HepG2 (cell line): Measurements from ENCODE around the gene CLPTM1L. TPM values are rescaled to one million over a fixed set of nuclear protein-coding genes. Genes with fewer than 3 reads are reported as not detected.

Source experiments
- ATAC-seq: fragments of 200-7000 bp; cut with Tn5 transposase; 3 replicates; pipeline ENCODE4 v1.9.1; 2020; ENCODE audit warnings: mild to moderate bottlenecking, moderate library complexity
- BruUV-seq: library from RNA; stranded (reverse); fragments of 400-500 nt; replicated peaks from 2 replicates; lab custom pipeline; 2021; lab: Mats Ljungman, UMichigan
- CTCF ChIA-PET: fragments of 300-600 bp; formaldehyde crosslinking; extraction: SDS; loops from one replicate; lab custom pipeline; 2021; ENCODE audit warnings: low total read pairs, inconsistent platforms, low intra/inter-chr PET ratio; lab: Yijun Ruan, JAX
- POLR2A ChIA-PET: fragments of 350-600 bp; sonication (Branson Sonifier 250); formaldehyde crosslinking; loops from one replicate; lab custom pipeline; 2020; ENCODE audit warnings: antibody characterized with exemption, inconsistent platforms; lab: Yijun Ruan, JAX
- DNase-seq: peaks from one replicate; pipeline ENCODE4 v3.0.0-alpha.2; 2015; ENCODE audit warnings: low spot score
- FAIRE-seq: peaks from 3 replicates; lab custom pipeline; 2011; peaks lifted over from hg19 to GRCh38; lab: Jason Lieb, UNC
- H2AFZ ChIP-seq: one replicate; pipeline ENCODE4 v1.6.1; 2011; ENCODE audit warnings: low read length, inconsistent platforms
- H3K27ac ChIP-seq: fragments of 300-600 bp; 3 replicates; pipeline ENCODE4 v1.8.0; 2011; ENCODE audit warnings: mixed run types, mild to moderate bottlenecking, mixed read lengths, low read length, inconsistent platforms; ENCODE audit not compliant: insufficient read depth; ENCODE audit errors: extremely low read length
- H3K27me3 ChIP-seq, 2 experiments: fragments of 200-600 bp in 1 of 2; 2 replicates in 1 of 2; 3 replicates in 1 of 2; pipeline versions ENCODE4 v1.6.0 to v1.8.0; 2011; ENCODE audit warnings: low read length in 2 of 2, mild to moderate bottlenecking in 2 of 2, moderate library complexity in 2 of 2, inconsistent platforms in 1 of 2; ENCODE audit not compliant: insufficient read depth in 2 of 2, control insufficient read depth in 1 of 2
- H3K36me3 ChIP-seq, 2 experiments: fragments of 200-600 bp in 1 of 2; replicated peaks in 1 of 2; 2 replicates in 1 of 2; 3 replicates in 1 of 2; pipeline versions ENCODE4 v1.5.1 to v1.8.0; 2011; ENCODE audit warnings: low read length in 2 of 2, inconsistent platforms in 1 of 2; ENCODE audit not compliant: insufficient read depth in 2 of 2, control insufficient read depth in 1 of 2
- H3K4me1 ChIP-seq: 2 replicates; pipeline ENCODE4 v1.5.1; 2012; ENCODE audit warnings: low read length, inconsistent platforms; ENCODE audit not compliant: insufficient read depth
- H3K4me2 ChIP-seq: 2 replicates; pipeline ENCODE4 v1.6.0; 2011; ENCODE audit warnings: low read depth, low read length, inconsistent platforms
- H3K4me3 ChIP-seq, 3 experiments: fragments of 200-600 bp in 1 of 3; sonication (generic), shearing (Covaris generic) in 1 of 3; replicated peaks in 1 of 3; 2 replicates each; pipeline ENCODE4 v1.5.1; 2011 to 2016; ENCODE audit warnings: low read length in 3 of 3, inconsistent platforms in 2 of 3, low read depth in 2 of 3, mild to moderate bottlenecking in 2 of 3, control low read depth in 1 of 3, mixed read lengths in 1 of 3; ENCODE audit not compliant: insufficient read depth in 1 of 3
- H3K79me2 ChIP-seq: one replicate; pipeline ENCODE4 v1.6.1; 2011; ENCODE audit warnings: low read length, inconsistent platforms; ENCODE audit not compliant: insufficient read depth
- H3K9ac ChIP-seq: 2 replicates; pipeline ENCODE4 v1.6.0; 2011; ENCODE audit warnings: mild to moderate bottlenecking, low read depth, low read length, inconsistent platforms; ENCODE audit not compliant: insufficient read depth
- H3K9me3 ChIP-seq: 2 replicates; pipeline ENCODE4 v1.5.1; 2012; ENCODE audit warnings: mild to moderate bottlenecking, low read length
- H4K20me1 ChIP-seq: 2 replicates; pipeline ENCODE4 v1.6.0; 2011; ENCODE audit warnings: inconsistent platforms, mild to moderate bottlenecking, low read length, moderate library complexity; ENCODE audit not compliant: insufficient read depth
- CCDC6 ChIP-seq: sonication (generic); formaldehyde crosslinking; IDR thresholded peaks from 2 replicates; pipeline ENCODE4 v1.8.1; 2022; ENCODE audit warnings: mild to moderate bottlenecking, missing genetic modification reagents, moderate library complexity
- ZNF382 ChIP-seq: sonication (generic); formaldehyde crosslinking; IDR thresholded peaks from 2 replicates; pipeline ENCODE4 v1.5.0; 2020; ENCODE audit warnings: missing genetic modification reagents, mild to moderate bottlenecking, borderline replicate concordance
- WGBS: methylation state at CpG from one replicate; pipeline ENCODE4 v1.1.6; 2017; ENCODE audit warnings: low lambda C conversion rate; 5-methylcytosine and 5-hydroxymethylcytosine counted together
- in situ Hi-C: cut with HindIII; loops from 2 replicates; pipeline ENCODE4 v1.10.0; 2017; ENCODE audit warnings: low pct_unique_long_range_greater_than_20kb; ENCODE audit not compliant: extremely low pct_ligation_motif_present
- intact Hi-C: fragments of 100-400 bp; cut with micrococcal nuclease; formaldehyde crosslinking; loops from one replicate; pipeline ENCODE4 v1.10.0; 2022; ENCODE audit not compliant: unreplicated experiment
- polyA plus RNA-seq, 8 experiments: library from polyadenylated mRNA; depleted of rRNA in 3 of 8; stranded (reverse) in 7 of 8; unstranded in 1 of 8; fragments of >200 nt; fragmentation: Illumina TruSeq in 4 of 8; extraction: Trizol in 4 of 8; gene quantifications; 2 replicates each; pipeline versions ENCODE4 v1.2.1 to v1.2.3, GENCODE V29; 2011 to 2016; ENCODE audit warnings: low read depth in 4 of 8, missing spikeins in 1 of 8, mixed read lengths in 1 of 8; ENCODE audit not compliant: insufficient read depth in 1 of 8
- total RNA-seq, 5 experiments: library from RNA; depleted of rRNA; stranded (reverse); fragments of >200 nt; fragmentation: Illumina TruSeq; extraction: Trizol; gene quantifications; 2 replicates each; pipeline ENCODE4 v1.2.3, GENCODE V29; 2016; ENCODE audit warnings: low read depth in 1 of 5
- TF ChIP-seq, protein P1 (sequence below): sonication (generic); formaldehyde crosslinking; IDR thresholded peaks from 2 replicates; pipeline ENCODE4 v1.4.0; 2020; ENCODE audit warnings: missing genetic modification reagents, borderline replicate concordance
- TF ChIP-seq, protein P2 (sequence below): IDR thresholded peaks from 2 replicates; pipeline ENCODE4 v1.6.1; 2016

Gene CLPTM1L
- total and polyA plus RNA-seq, 2 of the 13 experiments (the other 11 are each of a cell fraction or from before 2014, with no cell fraction given): 80.3 to 124 TPM

DNA sequence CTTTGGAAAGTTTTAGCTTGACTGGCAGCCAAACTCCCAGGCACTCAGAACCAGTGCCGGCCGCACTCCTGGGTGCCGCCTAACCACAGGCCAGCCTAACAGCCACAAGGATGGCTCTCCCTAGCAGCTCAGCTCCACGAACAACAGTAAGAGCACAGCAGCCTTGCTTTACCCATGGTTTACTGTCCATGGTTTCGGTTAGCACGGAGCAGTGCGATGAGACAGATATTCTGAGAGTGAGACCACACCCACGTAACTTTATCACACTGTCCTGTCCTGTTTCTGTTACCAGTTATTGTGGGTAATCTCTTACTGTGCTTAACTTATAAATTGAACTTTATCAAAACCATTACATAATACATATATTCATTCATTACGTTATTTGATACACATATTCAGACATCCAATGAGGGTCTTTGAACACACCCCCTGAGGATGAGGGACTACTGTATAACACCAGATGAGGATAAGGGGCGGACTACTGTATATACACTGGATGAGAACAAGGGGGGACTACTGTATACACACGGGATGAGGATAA, 12.4 kb downstream of the CLPTM1L start:
- Histone ChIP-seq H2AFZ (no peak overlapping the region), H3K9me3 (no peaks in the 10 kb centered on the region), H3K27ac (no peak overlapping the region), H3K36me3 (peaks cover 31 to 54% of the 10 kb centered on the region in 2 experiments; a peak in 4 of 5 replicates), H3K79me2 (no peaks in the 10 kb centered on the region), H3K4me3 (no peak overlapping the region), H4K20me1 (peaks cover 20% of the 10 kb centered on the region), H3K27me3 (no peaks in the 10 kb centered on the region), H3K4me2 (no peak overlapping the region), H3K9ac (no peak overlapping the region), H3K4me1 (peaks cover 10% of the 10 kb centered on the region)
- FAIRE-seq: no peak
- WGBS: 91% methylated on average over 8 of the region's 11 CpGs
- no peak for DNase-seq
- CTCF ChIA-PET: no interaction called here
- POLR2A ChIA-PET: no interaction called here
- in situ Hi-C loops: no loop called here
- intact Hi-C loops: no loop called here
- peak; percentile 65 for ATAC-seq
- TF ChIP-seq, protein P1, sequence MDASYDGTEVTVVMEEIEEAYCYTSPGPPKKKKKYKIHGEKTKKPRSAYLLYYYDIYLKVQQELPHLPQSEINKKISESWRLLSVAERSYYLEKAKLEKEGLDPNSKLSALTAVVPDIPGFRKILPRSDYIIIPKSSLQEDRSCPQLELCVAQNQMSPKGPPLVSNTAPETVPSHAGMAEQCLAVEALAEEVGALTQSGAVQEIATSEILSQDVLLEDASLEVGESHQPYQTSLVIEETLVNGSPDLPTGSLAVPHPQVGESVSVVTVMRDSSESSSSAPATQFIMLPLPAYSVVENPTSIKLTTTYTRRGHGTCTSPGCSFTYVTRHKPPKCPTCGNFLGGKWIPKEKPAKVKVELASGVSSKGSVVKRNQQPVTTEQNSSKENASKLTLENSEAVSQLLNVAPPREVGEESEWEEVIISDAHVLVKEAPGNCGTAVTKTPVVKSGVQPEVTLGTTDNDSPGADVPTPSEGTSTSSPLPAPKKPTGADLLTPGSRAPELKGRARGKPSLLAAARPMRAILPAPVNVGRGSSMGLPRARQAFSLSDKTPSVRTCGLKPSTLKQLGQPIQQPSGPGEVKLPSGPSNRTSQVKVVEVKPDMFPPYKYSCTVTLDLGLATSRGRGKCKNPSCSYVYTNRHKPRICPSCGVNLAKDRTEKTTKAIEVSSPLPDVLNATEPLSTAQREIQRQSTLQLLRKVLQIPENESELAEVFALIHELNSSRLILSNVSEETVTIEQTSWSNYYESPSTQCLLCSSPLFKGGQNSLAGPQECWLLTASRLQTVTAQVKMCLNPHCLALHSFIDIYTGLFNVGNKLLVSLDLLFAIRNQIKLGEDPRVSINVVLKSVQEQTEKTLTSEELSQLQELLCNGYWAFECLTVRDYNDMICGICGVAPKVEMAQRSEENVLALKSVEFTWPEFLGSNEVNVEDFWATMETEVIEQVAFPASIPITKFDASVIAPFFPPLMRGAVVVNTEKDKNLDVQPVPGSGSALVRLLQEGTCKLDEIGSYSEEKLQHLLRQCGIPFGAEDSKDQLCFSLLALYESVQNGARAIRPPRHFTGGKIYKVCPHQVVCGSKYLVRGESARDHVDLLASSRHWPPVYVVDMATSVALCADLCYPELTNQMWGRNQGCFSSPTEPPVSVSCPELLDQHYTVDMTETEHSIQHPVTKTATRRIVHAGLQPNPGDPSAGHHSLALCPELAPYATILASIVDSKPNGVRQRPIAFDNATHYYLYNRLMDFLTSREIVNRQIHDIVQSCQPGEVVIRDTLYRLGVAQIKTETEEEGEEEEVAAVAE (CRISPR knock-in tag): no peak
- no peak for TF ChIP-seq CCDC6 (CRISPR knock-in tag)
- TF ChIP-seq, protein P2, sequence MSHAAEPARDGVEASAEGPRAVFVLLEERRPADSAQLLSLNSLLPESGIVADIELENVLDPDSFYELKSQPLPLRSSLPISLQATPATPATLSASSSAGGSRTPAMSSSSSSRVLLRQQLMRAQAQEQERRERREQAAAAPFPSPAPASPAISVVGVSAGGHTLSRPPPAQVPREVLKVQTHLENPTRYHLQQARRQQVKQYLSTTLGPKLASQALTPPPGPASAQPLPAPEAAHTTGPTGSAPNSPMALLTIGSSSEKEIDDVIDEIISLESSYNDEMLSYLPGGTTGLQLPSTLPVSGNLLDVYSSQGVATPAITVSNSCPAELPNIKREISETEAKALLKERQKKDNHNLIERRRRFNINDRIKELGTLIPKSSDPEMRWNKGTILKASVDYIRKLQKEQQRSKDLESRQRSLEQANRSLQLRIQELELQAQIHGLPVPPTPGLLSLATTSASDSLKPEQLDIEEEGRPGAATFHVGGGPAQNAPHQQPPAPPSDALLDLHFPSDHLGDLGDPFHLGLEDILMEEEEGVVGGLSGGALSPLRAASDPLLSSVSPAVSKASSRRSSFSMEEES (CRISPR knock-in tag): no peak
- TF ChIP-seq ZNF382: no peak
- BruUV-seq: no TSS peak
